Keratinocyte (primary cell): ENCODE data around the gene CHRDL2. TPM values are rescaled to one million over a fixed set of nuclear protein-coding genes. Genes with fewer than 3 reads are reported as not detected.
"Not testable (repeated sequence)": the region's sequence is repeated elsewhere in the genome, so short reads cannot be mapped to it uniquely, and the experiment has no call there.

ENCODE experiments used
- DNase-seq: peaks from one replicate; pipeline ENCODE4 v3.0.0-alpha.2; 2011; ENCODE audit warnings: low read depth, missing footprints, low spot score
- FAIRE-seq: peaks from 2 replicates; lab custom pipeline; 2011; peaks lifted over from hg19 to GRCh38; lab: Jason Lieb, UNC
- H2AFZ ChIP-seq: 2 replicates; pipeline ENCODE4 v1.6.0; 2012; ENCODE audit warnings: low read length, control low read depth, inconsistent platforms; ENCODE audit not compliant: control insufficient read depth
- H3K27ac ChIP-seq: 2 replicates; pipeline ENCODE4 v1.5.1; 2011; ENCODE audit warnings: low read length; ENCODE audit not compliant: control insufficient read depth, insufficient read depth
- H3K27me3 ChIP-seq: 3 replicates; pipeline ENCODE4 v1.6.0; 2011; ENCODE audit warnings: low read length; ENCODE audit not compliant: control insufficient read depth, insufficient read depth; ENCODE audit errors: extremely low read depth
- H3K36me3 ChIP-seq, 2 experiments: 2 replicates in 1 of 2; 3 replicates in 1 of 2; pipeline ENCODE4 v1.5.1; 2011; ENCODE audit warnings: low read length in 2 of 2, mild to moderate bottlenecking in 1 of 2; ENCODE audit not compliant: control insufficient read depth in 2 of 2, insufficient read depth in 2 of 2; ENCODE audit errors: extremely low read depth in 1 of 2
- H3K4me1 ChIP-seq: 3 replicates; pipeline ENCODE4 v1.5.1; 2011; ENCODE audit warnings: low read length; ENCODE audit not compliant: control insufficient read depth, insufficient read depth; ENCODE audit errors: extremely low read depth
- H3K4me2 ChIP-seq: 3 replicates; pipeline ENCODE4 v1.6.0; 2011; ENCODE audit warnings: low read depth, low read length; ENCODE audit not compliant: control insufficient read depth, insufficient read depth; ENCODE audit errors: extremely low read depth
- H3K4me3 ChIP-seq, 3 experiments: fragments of 200-600 bp in 1 of 3; sonication (generic) in 1 of 3; 2 replicates in 2 of 3; 3 replicates in 1 of 3; pipeline ENCODE4 v1.5.1; 2011 to 2016; ENCODE audit warnings: low read length in 3 of 3, mild to moderate bottlenecking in 3 of 3, control low read depth in 2 of 3, inconsistent platforms in 1 of 3, low read depth in 1 of 3, mixed read lengths in 1 of 3, mixed run types in 1 of 3, moderate library complexity in 1 of 3; ENCODE audit not compliant: control insufficient read depth in 2 of 3, insufficient read depth in 2 of 3; ENCODE audit errors: extremely low read depth in 1 of 3
- H3K79me2 ChIP-seq: 2 replicates; pipeline ENCODE4 v1.6.0; 2012; ENCODE audit warnings: low read length; ENCODE audit not compliant: control insufficient read depth, insufficient read depth
- H3K9ac ChIP-seq: 3 replicates; pipeline ENCODE4 v1.6.0; 2011; ENCODE audit warnings: low read length; ENCODE audit not compliant: control insufficient read depth, insufficient read depth; ENCODE audit errors: extremely low read depth
- H3K9me1 ChIP-seq: 3 replicates; pipeline ENCODE4 v1.6.0; 2011; ENCODE audit warnings: low read length; ENCODE audit not compliant: control insufficient read depth, insufficient read depth; ENCODE audit errors: extremely low read depth
- H3K9me3 ChIP-seq: 2 replicates; pipeline ENCODE4 v1.5.1; 2012; ENCODE audit warnings: low read depth, low read length; ENCODE audit not compliant: control insufficient read depth
- H4K20me1 ChIP-seq: 3 replicates; pipeline ENCODE4 v1.6.0; 2011; ENCODE audit warnings: low read length; ENCODE audit not compliant: control insufficient read depth, insufficient read depth; ENCODE audit errors: extremely low read depth
- CTCF ChIP-seq, 3 experiments: IDR thresholded peaks in 1 of 3; conservative IDR thresholded peaks in 1 of 3; optimal IDR thresholded peaks in 1 of 3; 2 replicates in 2 of 3; 3 replicates in 1 of 3; pipeline versions ENCODE3 to v1.5.1; 2011; ENCODE audit warnings: low read length in 3 of 3, mild to moderate bottlenecking in 3 of 3, moderate library complexity in 2 of 3, control low read depth in 1 of 3, inconsistent platforms in 1 of 3; ENCODE audit not compliant: insufficient read depth in 2 of 3; ENCODE audit errors: extremely low read depth in 1 of 3
- EZH2 ChIP-seq: IDR thresholded peaks from one replicate; pipeline ENCODE4 v1.6.1; 2012; ENCODE audit warnings: inconsistent platforms, mild to moderate bottlenecking, low read length, moderate library complexity
- dilution Hi-C: fragments of 300-500 bp; cut with MboI; formaldehyde crosslinking; loops from one replicate; pipeline ENCODE4 v1.7.0; 2020; ENCODE audit warnings: low sequenced_read_pairs; ENCODE audit not compliant: extremely low pct_ligation_motif_present
- polyA plus RNA-seq, 5 experiments: library from polyadenylated mRNA; depleted of rRNA in 3 of 5; stranded (reverse) in 3 of 5; stranded (forward) in 1 of 5; unstranded in 1 of 5; fragments of >200 nt; gene quantifications; 1 replicate in 1 of 5; 2 replicates in 3 of 5; 3 replicates in 1 of 5; pipeline versions ENCODE4 v1.2.1 to v1.2.3, GENCODE V29; 2011 to 2012; ENCODE audit warnings: missing spikeins in 2 of 5, low read depth in 1 of 5, low replicate concordance in 1 of 5

The CHRDL2 gene
- polyA plus RNA-seq, 1 donor (not counting 4 experiments of a cell fraction or from before 2014, with no cell fraction given): not detected

GRCh38 chr11:74663315-74663714 is 67.9 kb downstream of the CHRDL2 start:
- H3K79me2 ChIP-seq: no peaks in the 10 kb centered on the region
- no peaks in the 10 kb centered on the region for H3K36me3 ChIP-seq
- dilution Hi-C loops: no loop called here
- H3K9me3 ChIP-seq: no peaks in the 10 kb centered on the region
- no peaks in the 10 kb centered on the region for H3K4me1 ChIP-seq
- DNase-seq (no peak), FAIRE-seq (no peak)
- H3K9me1 ChIP-seq: no peaks in the 10 kb centered on the region
- H3K4me2 ChIP-seq: no peak overlapping the region
- no peaks in the 10 kb centered on the region for H4K20me1 ChIP-seq
- no peak overlapping the region for H3K9ac ChIP-seq
- H2AFZ ChIP-seq: no peak overlapping the region
- H3K27ac ChIP-seq: no peak overlapping the region
- no peak overlapping the region for H3K4me3 ChIP-seq
- no peaks in the 10 kb centered on the region for H3K27me3 ChIP-seq
- TF ChIP-seq EZH2 (no peak), CTCF (optimal IDR thresholded peaks at IDR 0.05 in 1 of 3, IDR thresholded peaks at IDR 0.05 in 1 of 3, conservative IDR thresholded peaks at IDR 0.05 in 1 of 3; ENCODE audit: extremely low read depth in 1 of 3, insufficient read depth in 2 of 3, low read length in 3 of 3) (no peak)

GRCh38 chr11:74662487-74663103 is 68.6 kb downstream of the CHRDL2 start:
- no peaks in the 10 kb centered on the region for H3K9me1 ChIP-seq
- H2AFZ ChIP-seq: no peak overlapping the region
- no peaks in the 10 kb centered on the region for H3K27me3 ChIP-seq
- dilution Hi-C loops: no loop called here
- no peak overlapping the region for H3K27ac ChIP-seq
- no peaks in the 10 kb centered on the region for H3K4me1 ChIP-seq
- no peaks in the 10 kb centered on the region for H3K36me3 ChIP-seq
- no peak overlapping the region for H3K4me3 ChIP-seq
- H3K79me2 ChIP-seq: no peaks in the 10 kb centered on the region
- H3K9ac ChIP-seq: no peak overlapping the region
- H4K20me1 ChIP-seq: no peaks in the 10 kb centered on the region
- no peak overlapping the region for H3K4me2 ChIP-seq
- TF ChIP-seq CTCF (optimal IDR thresholded peaks at IDR 0.05 in 1 of 3, IDR thresholded peaks at IDR 0.05 in 1 of 3, conservative IDR thresholded peaks at IDR 0.05 in 1 of 3; ENCODE audit: extremely low read depth in 1 of 3, insufficient read depth in 2 of 3, low read length in 3 of 3): no peak
- TF ChIP-seq EZH2: no peak
- DNase-seq (no peak), FAIRE-seq (no peak)
- H3K9me3 ChIP-seq: no peaks in the 10 kb centered on the region

GRCh38 chr11:74659124-74659523 is 72.1 kb downstream of the CHRDL2 start:
- H3K9ac ChIP-seq, H3K4me1 ChIP-seq, H3K4me2 ChIP-seq, H3K9me3 ChIP-seq, H3K4me3 ChIP-seq, H3K79me2 ChIP-seq, H3K36me3 ChIP-seq, H4K20me1 ChIP-seq, H2AFZ ChIP-seq, FAIRE-seq, DNase-seq, H3K27ac ChIP-seq, dilution Hi-C loops, H3K9me1 ChIP-seq, H3K27me3 ChIP-seq: not testable (repeated sequence)
